SIG-M5 treated with dmso at 0.1 percent for 504 hours (cell line): Measurements from ENCODE around the gene TOB2.

ENCODE experiments used
- DNase-seq: peaks from one replicate; lab custom pipeline; 2025; ENCODE audit not compliant: unreplicated experiment; lab: John Stamatoyannopoulos, UW

Gene TOB2

GRCh38 chr22:41394012-41394356 is 52.6 kb downstream of the TOB2 start:
- DNase-seq, result no peak

GRCh38 chr22:41387341-41387740 is 59.3 kb downstream of the TOB2 start:
- DNase-seq, result no peak

GRCh38 chr22:41384128-41384527 is 62.5 kb downstream of the TOB2 start:
- DNase-seq, result no peak
